Neural cell (in vitro differentiated cells): Measurements from ENCODE around the gene SIGLEC6. TPM values are rescaled to one million over a fixed set of nuclear protein-coding genes. Genes with fewer than 3 reads are reported as not detected.

Source experiments
- H2AFZ ChIP-seq: fragments of 200-600, 300-800 bp; sonication (generic), shearing (Covaris generic); 2 replicates; pipeline ENCODE4 v1.6.0; 2014; ENCODE audit warnings: low read depth, mild to moderate bottlenecking, antibody characterized with exemption, low read length, moderate library complexity
- H3F3A ChIP-seq: fragments of 200-600 bp; shearing (Covaris generic); 2 replicates; pipeline ENCODE4 v1.6.1; 2016; ENCODE audit warnings: mild to moderate bottlenecking, moderate library complexity, mixed read lengths, antibody characterized with exemption, low read length; ENCODE audit not compliant: insufficient read depth, poor library complexity, severe bottlenecking
- H3K27ac ChIP-seq: fragments of 200-600, 300-800 bp; sonication (generic), shearing (Covaris generic); 2 replicates; pipeline ENCODE4 v1.5.1; 2014; ENCODE audit warnings: mild to moderate bottlenecking, low read length, moderate library complexity
- H3K27me3 ChIP-seq: fragments of 300-800, 200-600 bp; sonication (generic), shearing (Covaris generic); 2 replicates; pipeline ENCODE4 v1.6.0; 2014; ENCODE audit warnings: mild to moderate bottlenecking, low read depth, low read length, moderate library complexity; ENCODE audit not compliant: insufficient read depth
- H3K36me3 ChIP-seq: fragments of 300-800, 200-600 bp; sonication (generic), shearing (Covaris generic); 2 replicates; pipeline ENCODE4 v1.5.1; 2014; ENCODE audit warnings: mild to moderate bottlenecking, antibody characterized with exemption, low read length, moderate library complexity; ENCODE audit not compliant: insufficient read depth
- H3K4me2 ChIP-seq: fragments of 300-800, 200-600 bp; sonication (generic), shearing (Covaris generic); 2 replicates; pipeline ENCODE4 v1.6.0; 2014; ENCODE audit warnings: mild to moderate bottlenecking, low read length
- H3K4me3 ChIP-seq: fragments of 300-800, 200-600 bp; sonication (generic), shearing (Covaris generic); 2 replicates; pipeline ENCODE4 v1.5.1; 2014; ENCODE audit warnings: mild to moderate bottlenecking, low read length, moderate library complexity
- H3K79me2 ChIP-seq: fragments of 200-600 bp; shearing (Covaris generic); replicated peaks from 2 replicates; pipeline ENCODE4 v1.6.0; 2014; ENCODE audit warnings: mild to moderate bottlenecking, low read length, moderate library complexity; ENCODE audit not compliant: insufficient read depth
- H3K9ac ChIP-seq: fragments of 300-800, 200-600 bp; sonication (generic), shearing (Covaris generic); 2 replicates; pipeline ENCODE4 v1.6.1; 2016; ENCODE audit warnings: mild to moderate bottlenecking, low read length, mixed read lengths
- H3K9me2 ChIP-seq: fragments of 200-600 bp; shearing (Covaris generic); 2 replicates; pipeline ENCODE4 v1.6.1; 2016; ENCODE audit warnings: mild to moderate bottlenecking, low read length, mixed read lengths; ENCODE audit not compliant: insufficient read depth
- H3K9me3 ChIP-seq: fragments of 200-600, 300-800 bp; sonication (generic), shearing (Covaris generic); 2 replicates; pipeline ENCODE4 v1.6.1; 2016; ENCODE audit warnings: mild to moderate bottlenecking, mixed run types, low read length, moderate library complexity, mixed read lengths
- H4K20me1 ChIP-seq: fragments of 200-600 bp; shearing (Covaris generic); 2 replicates; pipeline ENCODE4 v1.6.1; 2016; ENCODE audit warnings: mild to moderate bottlenecking, mixed run types; ENCODE audit not compliant: insufficient read depth
- CTCF ChIP-seq: fragments of 450-650 bp; IDR thresholded peaks from 2 replicates; pipeline ENCODE4 v1.5.1; 2014; ENCODE audit warnings: antibody characterized with exemption, mild to moderate bottlenecking, moderate library complexity; ENCODE audit not compliant: poor library complexity, severe bottlenecking
- EP300 ChIP-seq: fragments of 450-650 bp; conservative IDR thresholded peaks from 2 replicates; pipeline ENCODE4 v1.6.1; 2014; ENCODE audit warnings: antibody characterized with exemption, mild to moderate bottlenecking, moderate library complexity; ENCODE audit not compliant: poor library complexity, severe bottlenecking
- EZH2 ChIP-seq: fragments of 200-600, 300-800 bp; shearing (Covaris generic), sonication (generic); IDR thresholded peaks from 2 replicates; pipeline ENCODE4 v1.6.1; 2014; ENCODE audit warnings: antibody characterized with exemption, low read length, borderline replicate concordance, mild to moderate bottlenecking; ENCODE audit not compliant: insufficient read depth, poor library complexity, severe bottlenecking
- MXI1 ChIP-seq: fragments of 450-650 bp; conservative IDR thresholded peaks from 2 replicates; pipeline ENCODE4 v1.6.1; 2014; ENCODE audit warnings: antibody characterized with exemption, mild to moderate bottlenecking; ENCODE audit not compliant: poor library complexity, severe bottlenecking
- POLR2AphosphoS5 ChIP-seq: IDR thresholded peaks from 2 replicates; pipeline ENCODE4 v1.6.1; 2012
- RAD21 ChIP-seq: fragments of 450-650 bp; conservative IDR thresholded peaks from 2 replicates; pipeline ENCODE4 v1.6.1; 2014; ENCODE audit warnings: antibody characterized with exemption, mild to moderate bottlenecking, moderate library complexity
- SMC3 ChIP-seq: fragments of 450-650 bp; conservative IDR thresholded peaks from 2 replicates; pipeline ENCODE4 v1.6.1; 2014; ENCODE audit warnings: antibody characterized with exemption, mild to moderate bottlenecking, moderate library complexity; ENCODE audit not compliant: poor library complexity
- TAF1 ChIP-seq: IDR thresholded peaks from 2 replicates; pipeline ENCODE4 v1.6.1; 2012; ENCODE audit warnings: low read depth
- polyA plus RNA-seq: library from polyadenylated mRNA; depleted of rRNA; stranded (reverse); fragments of >200 nt; gene quantifications from 2 replicates; pipeline ENCODE4 v1.2.3, GENCODE V29; 2014
- TF ChIP-seq, protein P1 (sequence below): IDR thresholded peaks from 2 replicates; pipeline ENCODE4 v1.6.1; 2012; ENCODE audit warnings: borderline replicate concordance

SIGLEC6 gene
- polyA plus RNA-seq, 1 donor from 2014 or later, result not detected

DNA sequence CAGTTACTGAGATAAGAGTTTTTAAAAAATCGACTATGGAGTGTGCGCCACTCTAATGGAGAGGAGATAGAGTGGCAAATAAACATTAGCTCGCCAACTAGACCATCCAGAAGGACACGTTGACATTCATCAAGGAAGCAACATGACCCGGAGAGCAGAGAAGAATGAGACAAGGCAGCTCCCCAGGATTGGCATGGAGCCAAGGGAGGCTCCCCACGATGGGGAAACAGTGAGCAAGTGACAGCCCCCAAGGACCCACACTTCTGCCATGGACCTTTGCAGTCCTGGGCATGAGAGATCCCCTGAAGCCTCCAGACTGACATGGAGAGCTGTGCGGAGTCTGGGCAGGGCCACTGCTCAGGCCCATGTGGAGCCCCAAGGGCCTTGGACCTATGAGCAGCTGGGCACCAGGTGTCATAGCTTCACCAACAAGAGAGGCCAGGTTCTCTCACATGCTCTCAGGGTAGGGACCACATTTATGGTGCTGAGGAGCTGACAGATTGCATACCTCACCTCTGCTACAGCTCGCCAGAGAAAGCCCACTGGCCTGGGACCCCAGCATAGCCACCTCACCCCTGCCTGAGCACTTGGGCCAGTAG is 6.7 kb downstream of the SIGLEC6 start:
- no peak for TF ChIP-seq EP300
- TF ChIP-seq TAF1, result no peak
- TF ChIP-seq SMC3, result no peak
- no peak for TF ChIP-seq RAD21
- no peak for TF ChIP-seq MXI1
- no peak for TF ChIP-seq POLR2AphosphoS5
- TF ChIP-seq, protein P1, sequence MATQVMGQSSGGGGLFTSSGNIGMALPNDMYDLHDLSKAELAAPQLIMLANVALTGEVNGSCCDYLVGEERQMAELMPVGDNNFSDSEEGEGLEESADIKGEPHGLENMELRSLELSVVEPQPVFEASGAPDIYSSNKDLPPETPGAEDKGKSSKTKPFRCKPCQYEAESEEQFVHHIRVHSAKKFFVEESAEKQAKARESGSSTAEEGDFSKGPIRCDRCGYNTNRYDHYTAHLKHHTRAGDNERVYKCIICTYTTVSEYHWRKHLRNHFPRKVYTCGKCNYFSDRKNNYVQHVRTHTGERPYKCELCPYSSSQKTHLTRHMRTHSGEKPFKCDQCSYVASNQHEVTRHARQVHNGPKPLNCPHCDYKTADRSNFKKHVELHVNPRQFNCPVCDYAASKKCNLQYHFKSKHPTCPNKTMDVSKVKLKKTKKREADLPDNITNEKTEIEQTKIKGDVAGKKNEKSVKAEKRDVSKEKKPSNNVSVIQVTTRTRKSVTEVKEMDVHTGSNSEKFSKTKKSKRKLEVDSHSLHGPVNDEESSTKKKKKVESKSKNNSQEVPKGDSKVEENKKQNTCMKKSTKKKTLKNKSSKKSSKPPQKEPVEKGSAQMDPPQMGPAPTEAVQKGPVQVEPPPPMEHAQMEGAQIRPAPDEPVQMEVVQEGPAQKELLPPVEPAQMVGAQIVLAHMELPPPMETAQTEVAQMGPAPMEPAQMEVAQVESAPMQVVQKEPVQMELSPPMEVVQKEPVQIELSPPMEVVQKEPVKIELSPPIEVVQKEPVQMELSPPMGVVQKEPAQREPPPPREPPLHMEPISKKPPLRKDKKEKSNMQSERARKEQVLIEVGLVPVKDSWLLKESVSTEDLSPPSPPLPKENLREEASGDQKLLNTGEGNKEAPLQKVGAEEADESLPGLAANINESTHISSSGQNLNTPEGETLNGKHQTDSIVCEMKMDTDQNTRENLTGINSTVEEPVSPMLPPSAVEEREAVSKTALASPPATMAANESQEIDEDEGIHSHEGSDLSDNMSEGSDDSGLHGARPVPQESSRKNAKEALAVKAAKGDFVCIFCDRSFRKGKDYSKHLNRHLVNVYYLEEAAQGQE, result no peak
- TF ChIP-seq EZH2, result no peak
- TF ChIP-seq CTCF, result no peak
- Histone ChIP-seq H3F3A (no peaks in the 10 kb centered on the region), H3K79me2 (no peaks in the 10 kb centered on the region)

GRCh38 chr19:51521781-51522180 is 9.7 kb downstream of the SIGLEC6 start:
- Histone ChIP-seq H3K9me3 (no peaks in the 10 kb centered on the region), H2AFZ (no peak overlapping the region), H3K79me2 (no peaks in the 10 kb centered on the region), H3K27me3 (no peaks in the 10 kb centered on the region), H3K9ac (no peak overlapping the region), H4K20me1 (no peaks in the 10 kb centered on the region), H3K27ac (no peak overlapping the region), H3K4me3 (no peak overlapping the region), H3K4me2 (no peak overlapping the region), H3K9me2 (no peaks in the 10 kb centered on the region), H3F3A (no peaks in the 10 kb centered on the region), H3K36me3 (no peaks in the 10 kb centered on the region)
- no peak for TF ChIP-seq CTCF
- TF ChIP-seq, protein P1, result no peak
- TF ChIP-seq SMC3, result no peak
- TF ChIP-seq POLR2AphosphoS5, result no peak
- TF ChIP-seq MXI1, result no peak
- TF ChIP-seq EZH2, result no peak
- no peak for TF ChIP-seq TAF1
- no peak for TF ChIP-seq EP300
- TF ChIP-seq RAD21, result no peak

More for the DNA sequence above, 6.7 kb downstream of the SIGLEC6 start:
- Histone ChIP-seq H3K9ac (no peak overlapping the region), H3K9me2 (no peaks in the 10 kb centered on the region), H3K36me3 (no peaks in the 10 kb centered on the region), H3K27me3 (no peaks in the 10 kb centered on the region), H3K4me2 (no peak overlapping the region), H3K4me3 (no peak overlapping the region), H3K9me3 (no peaks in the 10 kb centered on the region), H4K20me1 (no peaks in the 10 kb centered on the region), H3K27ac (no peak overlapping the region), H2AFZ (no peak overlapping the region)
